ENCODE data around the gene COL2A1.
"Not testable (repeated sequence)": the region's sequence is repeated elsewhere in the genome, so short reads cannot be mapped to it uniquely, and the experiment has no call there.

Gene COL2A1

GRCh38 chr12:47972895-47973294, 31.4 kb downstream of the COL2A1 start:
- no peak for DNase-seq

GRCh38 chr12:47970843-47971242, 33.4 kb downstream of the COL2A1 start:
- DNase-seq: no peak

GRCh38 chr12:47969845-47970244, 34.4 kb downstream of the COL2A1 start:
- no peak for DNase-seq

- no peak for DNase-seq
These were observed 36.6 kb downstream of the COL2A1 start for GRCh38 chr12:47967461-47968321.

GRCh38 chr12:47965581-47965980, 38.7 kb downstream of the COL2A1 start:
- DNase-seq: no peak

GRCh38 chr12:47964106-47964728, 40.1 kb downstream of the COL2A1 start:
- DNase-seq: no peak

GRCh38 chr12:47963340-47964040, 40.8 kb downstream of the COL2A1 start, which contains the start of gene TMEM106C:
Gene TMEM106C, plus strand, starts transcription at chr12:47963596. Its CDS starts 641 bp downstream, at chr12:47964237.
- peak; percentile 96 for DNase-seq

GRCh38 chr12:47962198-47962597, 42.1 kb downstream of the COL2A1 start:
- DNase-seq: no peak

GRCh38 chr12:47957671-47958070, 46.6 kb downstream of the COL2A1 start:
- not testable (repeated sequence) for DNase-seq

- no peak for DNase-seq
These were observed 49.2 kb downstream of the COL2A1 start for GRCh38 chr12:47955059-47955458.

- no peak for DNase-seq
These were observed 49.7 kb downstream of the COL2A1 start for GRCh38 chr12:47954467-47955045.

GRCh38 chr12:47954058-47954457, 50.2 kb downstream of the COL2A1 start:
- no peak for DNase-seq

- DNase-seq: no peak
These were observed 53.3 kb downstream of the COL2A1 start for GRCh38 chr12:47950856-47951468.

- DNase-seq: peak; percentile 84
These were observed 54.6 kb downstream of the COL2A1 start for GRCh38 chr12:47949441-47950341.

- DNase-seq: no peak
These were observed 56.9 kb downstream of the COL2A1 start for GRCh38 chr12:47947341-47947740.

GRCh38 chr12:47946413-47947323, 57.6 kb downstream of the COL2A1 start:
- DNase-seq: no peak

- peak; percentile 10 for DNase-seq
These were observed 58.9 kb downstream of the COL2A1 start for GRCh38 chr12:47945341-47945728.

GRCh38 chr12:47944685-47945340, 59.5 kb downstream of the COL2A1 start:
- DNase-seq: no peak

GRCh38 chr12:47943623-47944340, 60.5 kb downstream of the COL2A1 start:
- DNase-seq: no peak

Measured in OCI-M1 (cell line).